HAP-1 (cell line): ENCODE measurements around the gene MMP25.

Source experiments
- DNase-seq, 2 experiments: peaks; one replicate each; pipeline ENCODE4 v3.0.0-alpha.2; 2016 to 2020; ENCODE audit warnings: low spot score in 2 of 2
- H3K27me3 ChIP-seq: fragments of 250-450 bp; sonication (Bioruptor Pico); 2 replicates; pipeline ENCODE4 v1.5.1; 2020; ENCODE audit warnings: low read depth, mild to moderate bottlenecking, moderate library complexity
- H3K36me3 ChIP-seq: fragments of 250-450 bp; sonication (Bioruptor Pico); replicated peaks from 2 replicates; pipeline ENCODE4 v1.5.1; 2020; ENCODE audit warnings: mild to moderate bottlenecking
- H3K4me1 ChIP-seq: fragments of 250-450 bp; sonication (Bioruptor Pico); 2 replicates; pipeline ENCODE4 v1.5.1; 2020; ENCODE audit warnings: mild to moderate bottlenecking
- H3K4me3 ChIP-seq: fragments of 250-450 bp; sonication (Bioruptor Pico); 2 replicates; pipeline ENCODE4 v1.5.1; 2020; ENCODE audit warnings: mild to moderate bottlenecking, moderate library complexity
- H3K9me3 ChIP-seq: fragments of 250-450 bp; sonication (Bioruptor Pico); 2 replicates; pipeline ENCODE4 v1.5.1; 2020; ENCODE audit warnings: mild to moderate bottlenecking, moderate library complexity
- in situ Hi-C: fragments of 300-500 bp; cut with MboI; formaldehyde crosslinking; loops from 3 replicates; pipeline ENCODE4 v1.14.3; 2020; ENCODE audit warnings: low sequenced_read_pairs, inconsistent platforms, mixed read lengths

The MMP25 gene

DNA sequence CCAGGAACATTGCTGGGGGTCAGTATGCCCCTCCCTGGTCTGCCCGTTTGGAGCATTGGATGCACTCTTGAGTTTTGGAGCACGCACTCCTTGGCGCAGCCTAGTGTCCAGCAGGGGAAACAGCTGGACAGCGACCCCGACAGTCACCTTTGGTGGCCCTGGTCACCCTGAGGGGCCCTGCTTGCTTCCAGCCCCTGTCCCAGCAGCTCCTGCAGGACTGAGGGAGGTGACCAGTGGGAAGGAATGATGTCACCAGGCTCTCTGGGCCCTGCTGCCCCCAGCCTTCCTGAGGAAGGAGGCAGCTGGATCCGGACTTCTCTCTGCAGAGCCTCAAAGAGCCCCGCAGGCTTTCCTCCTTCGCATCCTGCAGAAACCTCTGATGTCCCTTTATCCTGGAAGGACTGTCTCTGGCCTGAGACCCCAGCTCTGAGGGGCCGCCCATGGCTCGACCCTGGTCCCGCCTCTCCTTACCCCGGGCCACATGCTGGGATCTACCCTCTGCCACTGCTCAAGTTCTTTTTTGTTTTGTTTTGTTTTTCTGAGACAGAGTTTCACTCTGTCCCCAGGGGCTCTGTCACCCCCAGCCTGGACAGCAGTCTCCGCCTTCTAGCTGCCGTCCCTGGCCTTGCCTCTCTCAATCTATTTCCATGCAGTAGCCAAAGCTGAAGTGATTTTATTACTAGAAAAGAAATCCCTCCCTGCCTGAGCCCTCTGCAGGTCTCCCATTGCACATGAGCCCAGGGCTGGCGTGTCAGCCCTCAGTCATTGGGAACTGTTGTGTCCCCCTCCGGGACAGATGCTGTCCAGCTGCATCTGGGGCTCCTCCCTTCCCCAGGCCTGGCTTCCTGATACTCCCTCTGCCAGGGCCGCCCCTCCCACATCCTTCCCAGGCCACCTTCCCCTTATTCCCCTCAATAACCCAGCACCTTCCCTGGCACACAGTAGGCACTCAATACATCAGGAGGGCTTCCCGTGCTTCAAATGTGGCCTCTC, 41.2 kb downstream of the MMP25 start:
- Histone ChIP-seq H3K27me3 (no peaks in the 10 kb centered on the region), H3K36me3 (no peaks in the 10 kb centered on the region), H3K4me3 (no peak overlapping the region), H3K4me1 (no peaks in the 10 kb centered on the region), H3K9me3 (no peaks in the 10 kb centered on the region)
- in situ Hi-C loops: no loop called here
- no peak for DNase-seq

DNA sequence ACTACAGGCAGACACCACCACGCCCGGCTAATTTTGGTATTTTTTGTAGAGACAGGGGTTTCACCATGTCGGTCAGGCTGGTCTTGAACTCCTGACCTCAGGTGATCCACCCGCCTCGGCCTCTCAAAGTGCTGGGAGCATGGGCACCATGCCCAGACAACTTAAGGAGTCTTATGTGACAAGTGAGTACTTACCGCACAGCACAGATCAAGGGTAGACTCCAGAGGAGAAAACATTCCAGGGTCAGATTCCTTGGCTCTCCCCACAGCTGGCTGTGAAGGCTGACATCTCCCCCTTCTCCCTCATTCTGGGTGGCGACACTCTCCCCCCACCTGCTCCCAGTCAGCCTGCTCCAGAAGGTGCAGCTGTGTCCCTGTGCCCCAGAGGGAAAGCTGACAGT, 42.1 kb downstream of the MMP25 start:
- H3K4me3 ChIP-seq: no peak overlapping the region
- in situ Hi-C loops: no loop called here
- no peaks in the 10 kb centered on the region for H3K36me3 ChIP-seq
- no peak for DNase-seq
- H3K27me3 ChIP-seq: no peaks in the 10 kb centered on the region
- no peaks in the 10 kb centered on the region for H3K9me3 ChIP-seq
- H3K4me1 ChIP-seq: no peaks in the 10 kb centered on the region

DNA sequence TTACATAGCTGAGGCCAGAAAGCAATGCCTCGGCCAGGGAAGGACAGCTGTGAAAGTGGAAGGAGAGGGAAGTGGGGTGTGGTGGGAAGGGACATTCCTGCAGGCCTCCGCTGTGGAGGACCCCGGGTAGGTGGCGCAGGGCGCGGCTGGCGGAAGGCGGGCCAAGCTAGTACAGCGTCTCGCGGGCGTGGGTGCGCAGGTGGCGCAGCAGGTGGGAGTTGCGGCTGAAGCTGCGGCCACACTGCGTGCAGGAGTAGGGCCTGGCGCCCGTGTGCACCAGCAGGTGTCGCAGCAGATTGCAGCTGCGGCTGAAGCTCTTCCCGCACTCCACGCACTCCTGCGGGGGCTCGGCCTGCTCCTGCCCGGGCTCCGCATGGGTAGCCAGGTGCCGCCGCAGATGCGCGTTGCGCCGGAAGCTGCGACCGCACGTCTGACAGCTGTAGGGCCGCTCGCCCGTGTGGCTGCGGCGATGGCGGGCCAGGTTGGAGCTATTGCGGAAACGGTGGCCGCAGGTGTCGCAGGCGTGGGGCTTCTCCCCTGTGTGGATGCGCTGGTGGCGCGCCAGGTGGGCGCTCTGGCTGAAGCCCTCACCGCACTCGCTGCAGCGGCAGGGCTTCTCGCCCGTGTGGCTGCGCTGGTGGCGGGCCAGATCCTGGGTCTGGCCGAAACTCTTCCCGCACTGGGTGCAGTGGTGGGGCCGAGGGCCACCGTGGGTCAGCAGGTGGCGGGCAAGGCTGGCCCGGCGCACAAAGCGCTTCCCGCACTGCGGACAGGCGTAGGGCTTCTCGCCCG, 42.8 kb downstream of the MMP25 start:
- in situ Hi-C loops: no loop called here
- no peaks in the 10 kb centered on the region for H3K9me3 ChIP-seq
- DNase-seq: no peak
- H3K4me3 ChIP-seq: no peak overlapping the region
- H3K4me1 ChIP-seq: no peaks in the 10 kb centered on the region
- H3K27me3 ChIP-seq: no peaks in the 10 kb centered on the region
- H3K36me3 ChIP-seq: no peaks in the 10 kb centered on the region

DNA sequence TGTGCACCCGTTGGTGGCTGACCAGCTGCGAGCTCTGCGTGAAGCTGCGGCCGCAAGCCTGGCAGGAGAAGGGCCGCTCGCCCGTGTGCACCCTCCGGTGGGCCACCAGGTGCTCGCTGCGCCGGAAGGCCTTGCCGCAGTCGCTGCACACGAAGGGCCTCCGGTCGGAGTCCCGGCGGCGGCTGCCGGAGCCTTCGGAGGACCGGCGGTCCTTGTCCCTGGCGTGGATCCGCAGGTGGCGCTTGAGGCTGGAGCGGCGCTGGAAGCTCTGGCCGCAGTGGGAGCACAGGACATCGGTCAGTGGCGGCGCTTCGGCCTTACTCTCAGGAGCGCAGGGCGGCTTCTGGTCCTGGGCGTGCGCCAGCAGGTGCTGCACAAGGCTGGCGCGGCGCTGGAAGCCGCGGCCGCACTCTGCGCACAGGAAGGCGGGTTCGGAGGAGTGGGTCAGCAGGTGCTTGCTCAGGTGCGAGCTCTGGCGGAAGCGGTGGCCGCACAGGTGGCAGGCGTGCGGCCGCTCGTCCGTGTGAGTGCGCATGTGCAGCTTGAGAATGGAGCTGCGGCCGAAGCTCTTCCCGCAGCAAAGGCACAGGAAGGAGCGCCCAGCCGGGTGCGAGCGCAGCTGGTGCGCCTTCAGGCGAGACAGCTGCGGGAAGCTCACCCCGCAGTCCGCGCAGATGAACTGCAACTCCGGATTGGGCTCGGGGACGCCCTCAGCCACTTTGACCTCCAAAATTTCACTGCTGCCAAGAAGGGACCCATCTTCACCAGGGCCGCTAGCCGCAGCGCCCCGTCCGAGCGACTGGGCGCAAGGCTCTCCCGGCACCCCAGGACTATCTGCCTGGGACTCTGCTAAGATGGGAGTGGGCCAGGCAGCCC, 43.6 kb downstream of the MMP25 start:
- Histone ChIP-seq H3K9me3 (no peaks in the 10 kb centered on the region), H3K27me3 (no peaks in the 10 kb centered on the region), H3K4me3 (no peak overlapping the region), H3K36me3 (no peaks in the 10 kb centered on the region), H3K4me1 (no peaks in the 10 kb centered on the region)
- in situ Hi-C loops: no loop called here
- DNase-seq: no peak

DNA sequence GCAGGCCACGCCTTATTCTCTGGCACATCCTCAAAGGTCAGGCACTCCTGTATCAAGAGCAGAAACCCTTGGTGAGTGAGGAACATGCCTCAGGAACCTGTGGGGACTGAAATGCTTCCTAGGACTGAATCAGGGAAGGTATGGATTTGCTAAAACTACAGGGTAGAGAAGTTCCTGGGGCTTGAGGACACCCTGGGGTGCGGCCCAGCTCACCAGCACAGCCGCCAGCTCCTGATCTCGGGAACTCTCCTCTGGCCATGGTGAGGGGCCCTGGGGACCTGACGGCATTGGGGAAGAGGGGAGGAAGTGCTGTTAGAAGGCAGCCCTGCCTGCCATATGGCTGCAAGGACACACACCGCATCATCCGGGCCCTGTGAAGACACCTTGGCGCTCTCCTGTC, 45.2 kb downstream of the MMP25 start:
- in situ Hi-C loops: no loop called here
- Histone ChIP-seq H3K27me3 (no peaks in the 10 kb centered on the region), H3K4me1 (no peaks in the 10 kb centered on the region), H3K36me3 (no peaks in the 10 kb centered on the region), H3K4me3 (no peak overlapping the region), H3K9me3 (no peaks in the 10 kb centered on the region)
- no peak for DNase-seq

DNA sequence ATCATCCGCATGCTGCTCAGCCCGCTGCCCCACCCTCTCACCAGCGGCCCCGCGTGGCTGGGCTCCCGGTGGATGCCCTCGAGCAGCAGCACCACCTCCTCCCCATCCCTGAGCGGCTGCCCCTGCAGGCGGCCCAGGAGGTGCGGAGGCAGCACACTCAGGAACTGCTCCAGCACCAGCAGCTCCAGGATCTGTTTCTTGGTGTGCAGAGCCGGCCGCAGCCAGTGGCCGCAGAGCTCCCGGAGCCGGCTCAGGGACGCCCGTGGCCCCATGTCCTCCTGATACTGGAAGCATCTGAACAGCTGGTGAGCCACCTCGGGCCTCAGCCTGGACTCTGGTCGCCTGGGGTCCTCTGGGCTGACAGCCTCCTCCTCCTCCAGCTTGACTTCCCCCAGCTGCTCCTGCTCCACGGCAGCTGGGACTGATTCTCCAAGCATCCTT, 46.2 kb downstream of the MMP25 start:
- no peak for DNase-seq
- no peaks in the 10 kb centered on the region for H3K4me1 ChIP-seq
- H3K27me3 ChIP-seq: no peaks in the 10 kb centered on the region
- H3K36me3 ChIP-seq: no peaks in the 10 kb centered on the region
- no peaks in the 10 kb centered on the region for H3K9me3 ChIP-seq
- no peak overlapping the region for H3K4me3 ChIP-seq
- in situ Hi-C loops: no loop called here

DNA sequence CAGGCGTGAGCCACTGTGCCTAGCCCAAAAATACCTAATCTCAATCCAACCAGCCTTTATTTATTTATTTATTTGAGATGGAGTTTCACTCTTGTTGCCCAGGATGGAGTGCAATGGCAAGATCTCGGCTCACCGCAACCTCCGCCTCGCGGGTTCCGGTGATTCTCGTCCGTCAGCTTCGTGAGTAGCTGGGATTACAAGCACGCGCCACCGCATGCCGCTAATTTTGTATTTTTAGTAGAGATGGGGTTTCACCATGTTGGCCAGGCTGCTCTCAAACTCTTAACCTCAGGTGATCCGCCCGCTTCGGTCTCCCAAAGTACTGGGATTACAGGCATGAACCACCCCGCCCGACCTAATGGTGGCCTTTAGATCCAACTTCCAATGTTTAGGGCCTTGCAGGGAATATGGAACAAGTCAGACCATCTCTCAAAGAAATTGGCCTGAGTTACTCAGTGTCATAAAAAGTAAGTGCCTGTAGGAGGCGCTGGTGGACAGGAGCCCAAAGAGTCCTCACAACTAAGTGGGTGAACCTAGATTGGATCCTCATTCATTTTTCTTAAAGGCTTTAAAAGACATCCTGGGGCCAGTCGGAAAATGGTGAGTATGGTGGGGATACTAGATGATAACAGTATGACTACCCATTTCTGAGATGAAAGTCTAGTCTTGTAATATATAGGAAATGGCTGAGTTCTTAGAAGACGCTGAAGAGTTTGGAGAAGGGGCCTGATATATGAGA, 48.1 kb downstream of the MMP25 start:
- no peak overlapping the region for H3K4me3 ChIP-seq
- H3K27me3 ChIP-seq: no peaks in the 10 kb centered on the region
- peak; percentile 34 to 70 for DNase-seq
- H3K9me3 ChIP-seq: no peaks in the 10 kb centered on the region
- in situ Hi-C loops: loop anchor here (5.0 kb wide), 1 partner anchor 53 kb away; no protein-coding TSS in a partner anchor
- no peaks in the 10 kb centered on the region; the same call in 1 of the 2 replicates for H3K4me1 ChIP-seq
- no peaks in the 10 kb centered on the region for H3K36me3 ChIP-seq

DNA sequence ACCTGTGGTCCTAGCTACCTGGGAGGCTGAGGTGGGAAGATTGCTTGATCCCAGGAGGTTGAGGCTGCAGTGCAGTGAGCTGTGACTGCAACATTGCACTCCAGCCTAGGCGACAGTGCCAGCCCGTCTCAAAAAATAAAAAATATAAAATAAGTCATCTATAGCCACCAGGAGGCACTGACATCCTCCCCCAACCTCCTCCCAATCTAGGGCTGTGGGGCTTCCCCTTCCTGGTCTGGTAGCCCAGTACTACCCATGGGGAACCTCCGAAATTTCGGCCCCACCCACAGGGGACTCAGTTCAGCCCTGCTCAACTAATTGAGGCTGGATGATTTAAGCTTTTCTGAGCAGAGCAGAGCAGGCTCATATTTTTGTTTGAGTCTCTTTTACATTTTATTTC, 49.5 kb downstream of the MMP25 start:
- Histone ChIP-seq H3K27me3 (no peaks in the 10 kb centered on the region), H3K4me3 (no peak overlapping the region), H3K36me3 (no peaks in the 10 kb centered on the region), H3K4me1 (peaks cover 10% of the 10 kb centered on the region), H3K9me3 (no peaks in the 10 kb centered on the region)
- DNase-seq: peak in 1 of 2 experiments; percentile 36
- in situ Hi-C loops: loop anchor here (5.0 kb wide), 1 partner anchor 51 kb away; no protein-coding TSS in a partner anchor

DNA sequence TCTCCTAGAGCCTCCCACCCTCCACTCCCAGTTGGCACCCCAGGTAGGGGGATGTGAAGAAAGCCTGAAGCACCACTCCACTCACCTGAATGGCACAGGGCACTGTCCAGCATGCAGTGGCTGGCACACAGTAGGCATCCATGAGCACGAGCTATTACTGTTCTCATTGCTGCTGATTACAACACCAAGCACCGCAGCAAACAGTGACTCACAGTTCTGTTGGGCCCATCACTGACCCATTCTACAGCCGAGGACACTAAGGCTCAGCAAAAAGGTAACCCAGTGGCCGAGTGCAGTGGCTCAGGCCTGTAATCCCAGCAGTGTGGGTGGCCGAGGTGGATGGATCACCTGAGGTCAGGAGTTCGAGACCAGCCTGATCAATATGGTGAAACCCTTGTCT, 50.0 kb downstream of the MMP25 start:
- Histone ChIP-seq H3K4me1 (peaks cover 15% of the 10 kb centered on the region), H3K4me3 (no peak overlapping the region), H3K36me3 (no peaks in the 10 kb centered on the region), H3K9me3 (no peaks in the 10 kb centered on the region), H3K27me3 (no peaks in the 10 kb centered on the region)
- no peak for DNase-seq
- in situ Hi-C loops: loop anchor here (5.0 kb wide), 1 partner anchor 51 kb away; no protein-coding TSS in a partner anchor

DNA sequence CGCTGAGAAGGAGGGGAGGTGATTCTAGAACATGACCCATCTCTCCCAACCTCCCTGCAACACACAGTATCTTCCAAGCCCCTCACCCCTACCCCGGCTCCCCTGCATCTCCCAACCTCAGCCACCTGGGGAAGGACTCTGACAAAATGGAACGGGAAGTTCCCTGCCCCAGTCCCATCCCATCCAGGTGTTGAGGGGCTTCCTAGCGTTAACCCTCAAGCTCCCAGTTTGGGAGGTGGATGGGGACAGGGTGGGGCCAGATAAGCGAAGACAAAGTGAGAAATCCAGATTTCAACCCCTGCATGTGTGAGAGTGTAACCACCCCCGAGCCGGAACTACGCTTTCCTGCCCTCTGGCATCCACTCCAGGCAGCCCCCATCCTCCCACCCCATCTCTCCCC, 50.9 kb downstream of the MMP25 start:
- H3K4me3 ChIP-seq: no peak overlapping the region
- in situ Hi-C loops: loop anchor here (5.0 kb wide), 1 partner anchor 50 kb away; no protein-coding TSS in a partner anchor
- H3K9me3 ChIP-seq: no peaks in the 10 kb centered on the region

DNA sequence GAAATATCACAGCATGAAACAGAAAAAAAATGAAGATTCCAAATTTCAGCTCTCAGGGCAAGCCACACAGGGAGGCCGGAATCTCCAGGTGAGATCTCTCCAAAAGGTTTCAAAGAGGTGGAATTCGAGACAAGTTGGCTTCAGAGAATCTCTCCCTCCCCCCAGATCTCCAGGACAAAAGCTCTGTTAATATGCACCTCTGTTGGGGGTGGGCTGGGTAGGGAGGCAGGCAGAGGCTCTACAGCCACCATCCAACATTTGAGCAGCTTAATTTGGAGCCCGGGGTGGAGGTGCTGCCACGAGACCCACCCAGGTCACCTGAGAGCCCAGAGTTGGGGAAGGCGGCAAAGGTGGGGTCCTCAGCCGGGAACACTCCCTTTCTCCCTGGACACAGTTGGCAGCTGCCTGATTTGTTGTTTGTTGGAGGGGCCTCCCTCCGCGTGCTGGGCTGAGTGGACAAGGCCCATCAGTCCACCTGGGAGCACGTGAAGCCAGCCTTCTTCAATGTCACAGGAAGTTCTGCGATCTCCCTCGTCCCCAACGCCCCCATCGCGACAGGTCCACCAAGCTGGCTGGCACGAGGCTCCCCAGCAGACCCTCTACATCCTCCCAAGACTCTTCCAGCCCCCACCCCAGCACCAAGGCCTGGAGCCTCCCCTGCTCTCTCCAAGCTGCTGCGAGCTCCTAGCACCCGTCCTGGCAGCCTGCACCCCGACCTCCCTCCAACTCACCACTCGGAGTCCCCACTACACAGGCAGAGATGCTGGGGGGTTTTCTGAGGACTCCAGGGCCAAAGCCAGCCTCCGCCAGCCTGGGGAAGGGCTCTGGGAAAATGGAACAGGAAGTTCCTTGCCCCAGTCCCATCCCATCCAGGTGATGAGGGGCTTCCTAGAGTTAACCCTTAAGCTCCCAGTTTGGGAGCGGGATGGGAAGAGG, 52.4 kb downstream of the MMP25 start, which contains the start of gene ZSCAN10:
Gene ZSCAN10 (minus strand): TSS at position 836 of the 936 bp plus-strand sequence. CDS start 6,357 bp downstream, outside the sequence.
- Histone ChIP-seq H3K27me3 (no peaks in the 10 kb centered on the region), H3K36me3 (no peaks in the 10 kb centered on the region), H3K4me1 (peaks cover 22% of the 10 kb centered on the region), H3K9me3 (no peaks in the 10 kb centered on the region), H3K4me3 (no peak within 1 kb of the TSS)
- in situ Hi-C loops: loop anchor here (5.0 kb wide), 1 partner anchor 49 kb away; no protein-coding TSS in a partner anchor
- no peak for DNase-seq

More for the DNA sequence above, 50.9 kb downstream of the MMP25 start:
- no peaks in the 10 kb centered on the region for H3K36me3 ChIP-seq
- H3K27me3 ChIP-seq: no peaks in the 10 kb centered on the region
- peaks cover 21% of the 10 kb centered on the region for H3K4me1 ChIP-seq
- DNase-seq: no peak

DNA sequence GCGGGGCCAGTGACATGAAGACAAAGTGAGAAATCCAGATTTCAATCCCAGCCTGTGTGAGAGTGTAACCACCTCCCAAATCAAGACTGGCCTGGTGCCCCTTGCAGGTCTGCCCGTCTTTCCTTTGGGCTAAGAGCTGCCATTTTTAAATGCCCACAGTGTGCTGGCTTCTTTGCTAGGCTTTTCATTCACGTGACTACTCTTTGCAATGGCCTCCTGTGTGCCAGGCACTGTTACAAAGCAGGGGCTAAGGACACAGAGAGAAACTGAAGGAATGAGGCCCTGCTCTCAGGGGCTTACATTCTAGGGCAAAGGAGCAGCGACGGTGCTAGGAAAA, 53.0 kb downstream of the MMP25 start:
- DNase-seq: no peak
- no peaks in the 10 kb centered on the region for H3K9me3 ChIP-seq
- in situ Hi-C loops: loop anchor here (5.0 kb wide), 1 partner anchor 48 kb away; no protein-coding TSS in a partner anchor
- no peaks in the 10 kb centered on the region for H3K36me3 ChIP-seq
- H3K4me1 ChIP-seq: peaks cover 22% of the 10 kb centered on the region
- no peaks in the 10 kb centered on the region for H3K27me3 ChIP-seq
- H3K4me3 ChIP-seq: no peak overlapping the region
